ENCODE measurements around the gene ID3.
A peak's percentile ranks its signal among the peaks of the same experiment; 100 is the strongest.

Gene ID3, protein sequence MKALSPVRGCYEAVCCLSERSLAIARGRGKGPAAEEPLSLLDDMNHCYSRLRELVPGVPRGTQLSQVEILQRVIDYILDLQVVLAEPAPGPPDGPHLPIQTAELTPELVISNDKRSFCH

DNA sequence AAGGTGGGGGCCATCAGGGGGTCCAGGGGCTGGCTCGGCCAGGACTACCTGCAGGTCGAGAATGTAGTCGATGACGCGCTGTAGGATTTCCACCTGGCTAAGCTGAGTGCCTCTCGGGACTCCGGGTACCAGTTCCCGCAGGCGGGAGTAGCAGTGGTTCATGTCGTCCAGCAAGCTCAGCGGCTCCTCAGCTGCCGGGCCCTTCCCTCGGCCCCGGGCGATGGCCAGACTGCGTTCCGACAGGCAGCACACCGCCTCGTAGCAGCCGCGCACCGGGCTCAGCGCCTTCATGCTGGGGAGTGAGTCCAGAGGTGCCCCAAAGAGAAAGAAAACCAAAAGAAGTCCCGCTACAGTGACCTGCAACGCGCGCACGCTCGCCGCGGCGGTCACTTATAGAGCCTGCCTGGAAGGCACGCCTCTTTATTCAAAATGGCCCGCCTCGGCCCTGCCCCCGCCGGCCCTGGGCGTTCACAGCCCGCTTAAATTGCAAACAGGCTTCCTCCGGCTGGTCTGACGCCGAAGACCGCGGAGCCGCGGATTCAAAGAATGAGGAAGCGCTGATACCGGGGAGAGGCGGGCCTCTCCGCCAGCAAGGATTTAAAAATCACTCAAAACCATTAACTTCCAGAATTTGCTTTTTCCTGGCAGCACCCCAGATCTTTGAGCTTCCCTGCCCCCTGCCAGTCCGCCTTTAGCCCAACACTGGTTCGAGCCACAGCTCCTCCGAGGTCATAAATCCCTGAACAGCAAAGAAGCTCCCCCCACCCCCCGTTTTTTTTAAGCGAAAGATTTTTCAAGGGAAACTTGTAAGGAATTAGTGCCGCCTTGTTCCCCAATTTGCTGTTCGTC lies at the start of gene ID3:
Gene ID3, minus strand, starts transcription at position 366 of the 849 bp plus-strand sequence. Its CDS starts 75 bp downstream, at position 291.
- peak; percentile 75 to 94 (median 79) for DNase-seq (ENCODE audit: low read depth in 3 of 3)

DNA sequence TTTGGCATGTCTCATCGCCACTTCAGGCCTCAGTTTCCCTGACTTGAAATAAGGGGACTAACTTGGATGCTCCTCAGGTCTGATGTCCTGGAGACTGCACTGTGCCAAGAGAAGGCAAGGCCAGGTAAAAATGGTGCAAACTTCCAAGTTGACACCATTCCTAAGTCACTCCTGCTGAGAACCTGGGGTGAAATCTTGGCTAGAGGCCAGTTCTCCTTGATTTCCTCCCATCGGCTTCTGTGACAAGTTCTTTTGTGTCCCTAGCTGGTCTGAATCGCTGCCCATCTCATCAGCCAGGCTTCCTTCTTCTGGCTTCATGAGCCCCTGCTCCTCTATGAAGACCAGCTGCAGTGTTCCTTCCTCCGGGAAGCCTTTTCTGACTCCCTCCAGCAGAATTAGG lies 48.6 kb upstream of the ID3 start:
- DNase-seq (ENCODE audit: low read depth in 3 of 3) = no peak

DNA sequence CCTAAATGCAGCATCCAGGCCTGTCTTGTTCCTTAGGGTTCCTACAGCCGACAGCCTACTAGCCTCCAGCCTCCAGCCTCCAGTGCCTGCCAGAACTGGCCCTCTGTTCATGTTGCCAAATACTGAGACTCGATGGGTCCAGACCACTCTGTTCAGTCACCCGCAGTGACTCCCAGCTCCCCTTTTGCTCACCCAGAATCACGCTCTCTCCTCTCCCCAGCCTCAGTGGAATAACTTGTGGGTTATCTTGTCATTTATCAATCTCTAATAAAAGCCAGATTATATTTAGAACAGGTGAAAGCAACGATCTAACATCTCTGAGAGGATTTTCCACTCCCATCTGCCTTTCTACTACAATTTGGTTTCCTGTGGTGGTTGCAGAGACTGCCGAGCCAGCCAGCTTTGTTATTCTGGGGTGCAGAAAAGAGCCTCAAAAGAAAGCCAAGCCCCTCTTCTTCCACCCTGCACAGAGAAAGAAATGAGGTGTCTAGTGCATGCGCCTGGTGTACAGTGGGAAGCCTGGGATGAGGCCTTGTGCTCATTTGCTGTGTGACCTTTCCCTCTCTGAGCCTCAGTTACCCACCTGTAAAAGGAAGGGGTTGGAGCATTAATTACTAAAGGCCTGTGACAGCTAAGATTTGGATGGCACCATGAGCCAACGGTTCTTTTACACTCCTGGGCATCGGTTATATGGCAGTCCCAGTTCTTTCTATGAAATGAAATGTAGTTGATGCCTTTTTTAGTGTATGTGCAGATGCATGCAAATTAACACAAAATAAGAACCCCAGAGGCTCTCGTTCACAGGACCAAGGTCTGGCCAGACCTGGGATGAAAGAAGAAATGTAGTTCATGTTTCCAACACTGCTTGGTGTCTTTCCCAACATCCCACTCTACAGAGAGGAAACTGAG lies 42.9 kb upstream of the ID3 start:
- no peak for DNase-seq (ENCODE audit: low read depth in 3 of 3)

GRCh38 chr1:23601135-23601967 lies 42.0 kb upstream of the ID3 start:
- no peak for DNase-seq (ENCODE audit: low read depth in 3 of 3)

GRCh38 chr1:23600283-23600682 lies 41.0 kb upstream of the ID3 start:
- DNase-seq (ENCODE audit: low read depth in 3 of 3) = no peak

DNA sequence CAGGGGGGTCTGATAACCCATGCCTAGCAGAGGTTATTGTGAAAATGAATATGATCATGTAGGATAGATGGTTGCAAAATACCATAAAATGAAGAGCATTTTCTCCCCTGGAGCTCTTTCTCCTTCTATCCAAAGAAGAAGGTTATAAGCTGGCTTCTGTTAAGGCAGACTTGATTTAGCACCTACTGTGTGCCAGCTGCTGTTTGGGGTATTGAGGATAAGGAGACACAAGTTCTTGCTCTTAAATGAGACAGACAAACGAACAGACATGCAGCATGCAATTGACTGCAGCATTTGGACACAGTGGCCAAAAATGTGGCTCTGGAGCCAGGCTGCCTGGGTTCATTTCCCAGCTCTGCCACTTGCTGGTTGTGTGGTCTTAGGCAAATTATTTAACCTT lies 39.8 kb upstream of the ID3 start:
- no peak for DNase-seq (ENCODE audit: low read depth in 3 of 3)

GRCh38 chr1:23598424-23598823 lies 39.1 kb upstream of the ID3 start:
- DNase-seq (ENCODE audit: low read depth in 3 of 3) = no peak

GRCh38 chr1:23597635-23598388 lies 38.5 kb upstream of the ID3 start:
- no peak for DNase-seq (ENCODE audit: low read depth in 3 of 3)

DNA sequence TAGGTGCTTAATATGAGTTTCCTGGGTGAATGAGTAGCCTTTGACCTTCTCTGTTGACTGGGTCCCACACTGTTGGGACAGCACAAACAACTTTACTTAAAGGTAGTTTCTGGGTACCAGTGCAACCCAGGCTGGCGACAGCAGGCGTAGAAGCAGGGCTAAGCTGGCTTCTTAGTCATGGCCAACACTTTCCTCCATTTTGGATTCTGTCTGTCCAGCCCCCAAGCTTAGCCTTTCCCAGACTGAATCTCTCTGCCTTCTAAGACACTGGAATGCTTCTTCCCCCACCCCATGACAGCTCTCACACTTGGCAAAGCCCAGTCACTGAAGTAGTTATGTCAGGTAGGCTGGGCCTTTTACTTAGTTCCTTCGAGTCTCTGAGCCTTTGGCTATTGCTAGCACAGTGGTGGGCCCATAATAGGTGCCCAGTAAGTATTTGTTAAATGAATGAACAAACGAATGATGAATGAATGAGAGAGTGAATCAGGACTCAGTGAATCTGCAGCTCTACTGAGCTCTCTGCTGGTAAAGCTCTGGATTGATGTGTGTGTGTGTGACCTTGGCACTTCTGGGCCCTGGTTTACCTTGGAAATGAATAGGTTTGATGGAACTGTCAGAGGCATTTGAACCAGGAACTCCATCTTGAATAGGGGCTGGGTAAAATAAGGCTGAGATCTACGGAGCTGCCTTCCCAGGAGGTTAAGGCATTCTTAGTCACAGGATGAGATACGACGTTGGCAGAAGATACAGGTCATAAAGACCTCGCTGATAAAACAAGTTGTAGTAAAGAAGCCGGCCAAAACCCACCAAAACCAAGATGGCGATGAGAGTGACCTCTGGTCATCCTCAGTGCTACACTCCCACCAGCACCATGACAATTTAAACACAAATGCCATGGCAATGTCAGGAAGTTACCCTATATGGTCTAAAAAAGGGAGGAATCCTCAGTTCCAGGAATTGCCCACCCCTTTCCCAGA lies 37.4 kb upstream of the ID3 start:
- no peak for DNase-seq (ENCODE audit: low read depth in 3 of 3)

DNA sequence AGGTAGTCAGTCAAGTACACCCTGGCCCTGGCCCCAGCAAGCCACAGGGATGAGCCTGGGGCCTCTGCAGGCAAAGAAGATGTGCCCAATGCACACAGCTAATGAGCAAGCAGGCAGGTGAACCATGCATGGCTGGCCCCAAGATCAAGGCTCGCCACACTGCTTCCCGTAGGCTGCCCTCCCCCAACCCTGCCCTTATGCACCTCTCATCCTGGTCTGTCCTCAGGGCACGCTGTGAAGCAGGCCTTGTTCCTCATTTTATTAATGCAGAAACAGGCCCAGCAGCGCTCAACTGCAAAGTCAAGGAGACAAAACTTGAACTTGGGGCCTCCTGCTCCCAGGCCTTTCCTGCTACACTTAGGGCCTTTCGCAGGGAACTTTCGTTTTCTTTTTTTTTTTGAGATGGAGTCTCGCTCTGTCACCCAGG lies 35.6 kb upstream of the ID3 start:
- DNase-seq (ENCODE audit: low read depth in 3 of 3) = no peak

DNA sequence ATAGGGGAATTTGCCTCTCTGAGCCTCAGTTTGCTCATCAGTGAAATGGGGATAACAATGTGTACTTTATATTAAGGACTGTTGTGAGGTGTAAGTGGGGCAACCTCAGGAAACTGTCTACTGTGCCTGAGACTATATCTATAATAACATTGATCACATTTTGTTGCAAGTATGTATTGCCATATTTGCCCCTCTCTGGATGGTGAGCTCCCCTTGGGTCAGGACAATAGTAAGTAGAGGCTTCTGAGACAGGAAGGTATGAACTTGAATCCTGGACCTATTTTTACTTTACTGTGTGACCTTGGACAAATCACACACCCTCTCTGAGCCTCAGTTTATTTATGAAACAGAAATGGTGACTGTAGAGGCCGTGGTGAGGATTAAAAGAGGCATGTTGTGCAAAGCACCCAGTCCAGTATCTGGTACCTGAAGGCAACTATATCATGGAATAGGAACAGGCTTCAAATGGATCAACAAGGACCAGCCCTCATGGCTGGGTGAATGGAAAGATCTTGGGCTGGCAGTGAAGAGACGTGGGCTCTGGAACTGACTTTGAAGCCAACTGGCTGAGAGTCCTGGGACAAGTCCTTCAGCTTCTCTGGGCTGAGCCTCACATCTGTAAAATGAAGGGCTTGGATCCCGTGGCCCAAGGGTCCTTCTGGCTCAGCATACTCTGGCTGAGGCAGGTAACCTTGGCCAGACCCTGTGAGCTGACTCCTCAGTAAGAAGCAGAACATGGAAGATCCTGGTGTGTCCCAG lies 35.0 kb upstream of the ID3 start:
- DNase-seq (ENCODE audit: low read depth in 3 of 3) = no peak

GRCh38 chr1:23593556-23594148 lies 34.4 kb upstream of the ID3 start:
- DNase-seq (ENCODE audit: low read depth in 3 of 3) = no peak

GRCh38 chr1:23593042-23593521 lies 33.8 kb upstream of the ID3 start:
- no peak for DNase-seq (ENCODE audit: low read depth in 3 of 3)

DNA sequence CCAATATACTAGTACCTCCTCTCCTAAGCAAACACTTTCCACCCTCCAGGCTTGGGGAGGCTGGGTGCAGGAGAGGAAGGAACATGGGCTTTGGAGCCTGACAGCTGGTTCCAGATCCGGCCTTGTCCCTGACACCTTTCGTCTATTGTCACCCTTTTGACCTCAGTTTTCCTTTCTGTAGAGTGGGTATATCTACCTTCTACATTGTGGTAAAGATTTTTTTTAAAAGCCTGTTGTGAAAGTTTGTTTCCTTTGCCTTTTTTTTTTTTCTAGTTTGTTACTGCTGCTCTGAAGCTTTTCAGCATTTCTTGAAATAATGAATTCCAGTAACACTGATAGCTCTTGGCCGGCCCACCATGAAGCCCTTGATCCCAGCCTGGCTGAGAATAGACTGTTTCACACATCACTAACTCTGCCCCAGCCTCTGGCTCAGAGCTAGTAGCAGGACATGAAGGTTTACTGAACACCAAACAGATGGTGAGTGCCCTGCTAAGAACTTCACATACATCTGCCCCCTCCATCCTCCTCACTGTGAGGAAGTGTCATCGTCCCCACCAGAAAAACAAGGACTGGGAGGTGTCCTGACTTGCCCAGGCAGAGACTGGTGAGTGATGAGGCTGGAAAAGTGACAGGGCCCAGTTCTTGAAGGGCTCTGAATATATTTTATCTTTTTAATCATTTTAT lies 33.0 kb upstream of the ID3 start:
- no peak for DNase-seq (ENCODE audit: low read depth in 3 of 3)

DNA sequence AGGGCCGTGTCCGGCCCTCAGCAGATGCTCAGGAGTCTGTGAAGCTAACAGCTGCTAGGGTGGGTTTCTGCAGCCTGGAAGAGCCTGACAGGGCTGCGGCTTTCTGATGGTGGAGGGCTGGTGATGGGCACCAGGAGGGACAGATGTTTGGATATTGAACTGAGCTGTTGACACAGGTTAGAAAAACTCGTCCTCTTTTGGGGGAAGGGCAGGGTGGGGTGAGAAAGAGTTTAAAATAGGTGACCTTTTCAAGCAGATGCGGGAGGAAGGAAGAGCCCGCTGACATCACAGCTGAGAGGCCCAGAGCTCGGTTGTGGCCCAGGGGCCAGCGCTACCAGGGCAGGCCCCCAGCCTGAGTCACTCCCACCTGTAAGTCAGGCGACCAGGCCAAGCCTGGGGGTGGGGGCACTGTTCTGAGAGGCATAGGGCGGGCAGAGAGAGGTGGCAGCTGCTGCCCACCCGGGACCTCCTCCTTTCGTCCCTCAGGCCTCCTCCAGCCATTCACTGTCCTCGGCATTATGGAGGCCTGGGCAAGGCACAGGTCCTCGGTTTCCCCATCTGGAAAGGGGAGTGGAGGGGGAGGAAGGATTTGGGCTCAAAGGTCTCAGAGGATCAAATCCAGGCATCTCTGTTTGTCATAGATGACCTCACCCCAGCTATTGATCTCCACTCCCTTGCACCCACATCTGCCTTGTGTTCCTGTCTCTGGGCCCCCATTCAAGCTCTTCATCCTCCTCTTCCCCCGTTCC lies 32.3 kb upstream of the ID3 start:
- DNase-seq (ENCODE audit: low read depth in 3 of 3) = peak in 1 of 3 experiments; percentile 57

- peak in 1 of 3 experiments; percentile 54 for DNase-seq (ENCODE audit: low read depth in 3 of 3)
Observed at GRCh38 chr1:23590058-23590783, 30.9 kb upstream of the ID3 start.

All from stimulated activated CD4-positive, alpha-beta T cell treated with anti-CD3 and anti-CD28 coated beads, TNF-alpha, amount 100 ng/mL, for 24 hours (primary cell).